Central memory CD8-positive, alpha-beta T cell (primary cell): ENCODE results near the gene NARF.
A peak's percentile ranks its signal among the peaks of the same experiment; 100 is the strongest.
"Not testable (repeated sequence)": the region's sequence is repeated elsewhere in the genome, so short reads cannot be mapped to it uniquely, and the experiment has no call there.

Experiments used
- ATAC-seq: fragments of 150-1000 bp; cut with Tn5 transposase; replicated peaks from 2 replicates; pipeline ENCODE4 v1.10.0; 2022; ENCODE audit warnings: mild to moderate bottlenecking, moderate FRiP score, moderate number of reproducible peaks; ENCODE audit not compliant: poor library complexity, severe bottlenecking; ENCODE audit errors: extremely low read depth
- DNase-seq, 2 donors: peaks; one replicate each; pipeline ENCODE4 v3.0.0; 2021; ENCODE audit warnings: low spot score in 2 of 2
- H3K27ac Mint-ChIP-seq: one replicate; pipeline ENCODE4 v1.8.0; 2022; ENCODE audit warnings: low read depth, mild to moderate bottlenecking, moderate library complexity, mixed read lengths
- H3K27me3 Mint-ChIP-seq: one replicate; pipeline ENCODE4 v1.8.0; 2022; ENCODE audit warnings: mixed read lengths
- H3K36me3 Mint-ChIP-seq: one replicate; pipeline ENCODE4 v1.8.0; 2022; ENCODE audit warnings: mild to moderate bottlenecking, moderate library complexity, mixed read lengths; ENCODE audit not compliant: insufficient read depth
- H3K4me1 Mint-ChIP-seq: one replicate; pipeline ENCODE4 v1.8.0; 2022; ENCODE audit warnings: mixed read lengths
- H3K4me3 Mint-ChIP-seq: one replicate; pipeline ENCODE4 v1.8.0; 2022; ENCODE audit warnings: mild to moderate bottlenecking, moderate library complexity, mixed read lengths
- H3K9me3 Mint-ChIP-seq: one replicate; pipeline ENCODE4 v1.8.0; 2022; ENCODE audit warnings: mixed read lengths

NARF gene

GRCh38 chr17:82457073-82457928, 1.2 kb upstream of the NARF start:
- ATAC-seq (no peak), DNase-seq (no peak)
- Mint-ChIP-seq H3K4me3 (peak overlapping the region; percentile 90), H3K4me1 (peaks cover 26% of the 10 kb centered on the region), H3K9me3 (no peaks in the 10 kb centered on the region), H3K36me3 (peaks cover 28% of the 10 kb centered on the region), H3K27ac (peak overlapping the region; percentile 93), H3K27me3 (no peaks in the 10 kb centered on the region)

- no peak for ATAC-seq
- Mint-ChIP-seq H3K9me3 (no peaks in the 10 kb centered on the region), H3K4me3 (peak overlapping the region; percentile 90), H3K27me3 (no peaks in the 10 kb centered on the region), H3K4me1 (peaks cover 32% of the 10 kb centered on the region), H3K36me3 (peaks cover 33% of the 10 kb centered on the region), H3K27ac (peak overlapping the region; percentile 93)
- no peak for DNase-seq
These were observed 687 bp upstream of the NARF start for GRCh38 chr17:82457929-82458178.

- Mint-ChIP-seq H3K36me3 (peaks cover 36% of the 10 kb centered on the region), H3K4me1 (peaks cover 41% of the 10 kb centered on the region), H3K27me3 (no peaks in the 10 kb centered on the region), H3K27ac (peak overlapping the region; percentile 93), H3K4me3 (peak overlapping the region; percentile 90), H3K9me3 (no peaks in the 10 kb centered on the region)
- peak; percentile 5 for ATAC-seq
- peak; percentile 27 to 32 for DNase-seq
These were observed 414 bp downstream of the NARF start for GRCh38 chr17:82458885-82459424.

GRCh38 chr17:82459936-82460335, 1.4 kb downstream of the NARF start:
- H3K9me3 Mint-ChIP-seq, ATAC-seq, H3K27ac Mint-ChIP-seq, H3K27me3 Mint-ChIP-seq, H3K4me3 Mint-ChIP-seq, DNase-seq: not testable (repeated sequence)
- Mint-ChIP-seq H3K36me3 (peaks cover 40% of the 10 kb centered on the region), H3K4me1 (peaks cover 48% of the 10 kb centered on the region)

GRCh38 chr17:82461827-82462524, 3.4 kb downstream of the NARF start:
- DNase-seq (no peak), ATAC-seq (no peak)
- Mint-ChIP-seq H3K27me3 (no peaks in the 10 kb centered on the region), H3K4me3 (no peak overlapping the region), H3K27ac (peak overlapping the region; percentile 69), H3K36me3 (peaks cover 46% of the 10 kb centered on the region), H3K4me1 (peaks cover 56% of the 10 kb centered on the region), H3K9me3 (no peaks in the 10 kb centered on the region)

GRCh38 chr17:82463391-82463790, 4.8 kb downstream of the NARF start:
- H3K36me3 Mint-ChIP-seq = peaks cover 44% of the 10 kb centered on the region
- H3K27ac Mint-ChIP-seq = peak overlapping the region; percentile 55
- DNase-seq (no peak), ATAC-seq (no peak)
- no peak overlapping the region for H3K4me3 Mint-ChIP-seq
- H3K9me3 Mint-ChIP-seq = no peaks in the 10 kb centered on the region
- H3K27me3 Mint-ChIP-seq = no peaks in the 10 kb centered on the region
- H3K4me1 Mint-ChIP-seq = peaks cover 45% of the 10 kb centered on the region

GRCh38 chr17:82463925-82464566, 5.5 kb downstream of the NARF start:
- Mint-ChIP-seq H3K27me3 (no peaks in the 10 kb centered on the region), H3K9me3 (no peaks in the 10 kb centered on the region), H3K4me3 (no peak overlapping the region), H3K4me1 (peaks cover 46% of the 10 kb centered on the region), H3K36me3 (peaks cover 46% of the 10 kb centered on the region), H3K27ac (peak overlapping the region; percentile 55)
- DNase-seq (no peak), ATAC-seq (no peak)

- Mint-ChIP-seq H3K4me3 (no peak overlapping the region), H3K27me3 (no peaks in the 10 kb centered on the region), H3K9me3 (no peaks in the 10 kb centered on the region), H3K4me1 (peaks cover 41% of the 10 kb centered on the region), H3K36me3 (peaks cover 45% of the 10 kb centered on the region), H3K27ac (no peak overlapping the region)
- ATAC-seq (no peak), DNase-seq (no peak)
These were observed 6.0 kb downstream of the NARF start for GRCh38 chr17:82464567-82464929.

- Mint-ChIP-seq H3K4me1 (peaks cover 40% of the 10 kb centered on the region), H3K27ac (no peak overlapping the region), H3K27me3 (no peaks in the 10 kb centered on the region), H3K4me3 (no peak overlapping the region), H3K9me3 (no peaks in the 10 kb centered on the region), H3K36me3 (peaks cover 48% of the 10 kb centered on the region)
- DNase-seq (no peak), ATAC-seq (no peak)
These were observed 6.6 kb downstream of the NARF start for GRCh38 chr17:82465023-82465603.

- peaks cover 23% of the 10 kb centered on the region for H3K4me1 Mint-ChIP-seq
- no peak for ATAC-seq
- peaks cover 58% of the 10 kb centered on the region for H3K36me3 Mint-ChIP-seq
- no peaks in the 10 kb centered on the region for H3K9me3 Mint-ChIP-seq
- no peak overlapping the region for H3K27ac Mint-ChIP-seq
- DNase-seq = no peak
- H3K4me3 Mint-ChIP-seq = no peak overlapping the region
- H3K27me3 Mint-ChIP-seq = no peaks in the 10 kb centered on the region
These were observed 10.2 kb downstream of the NARF start for GRCh38 chr17:82468692-82469091.

- H3K27ac Mint-ChIP-seq = no peak overlapping the region
- no peak overlapping the region for H3K4me3 Mint-ChIP-seq
- H3K36me3 Mint-ChIP-seq = peaks cover 61% of the 10 kb centered on the region
- H3K9me3 Mint-ChIP-seq = no peaks in the 10 kb centered on the region
- ATAC-seq (no peak), DNase-seq (no peak)
- peaks cover 12% of the 10 kb centered on the region for H3K4me1 Mint-ChIP-seq
- no peaks in the 10 kb centered on the region for H3K27me3 Mint-ChIP-seq
These were observed 11.5 kb downstream of the NARF start for GRCh38 chr17:82470065-82470464.

- peaks cover 58% of the 10 kb centered on the region for H3K36me3 Mint-ChIP-seq
These were observed 15.9 kb downstream of the NARF start for GRCh38 chr17:82474223-82475010.

More at GRCh38 chr17:82474223-82475010, 15.9 kb downstream of the NARF start:
- ATAC-seq (no peak), DNase-seq (no peak)
- H3K4me3 Mint-ChIP-seq = no peak overlapping the region
- H3K4me1 Mint-ChIP-seq = no peaks in the 10 kb centered on the region
- H3K27me3 Mint-ChIP-seq = no peaks in the 10 kb centered on the region
- no peaks in the 10 kb centered on the region for H3K9me3 Mint-ChIP-seq
- no peak overlapping the region for H3K27ac Mint-ChIP-seq
